ENCODE results near the gene BIRC5.

DNA sequence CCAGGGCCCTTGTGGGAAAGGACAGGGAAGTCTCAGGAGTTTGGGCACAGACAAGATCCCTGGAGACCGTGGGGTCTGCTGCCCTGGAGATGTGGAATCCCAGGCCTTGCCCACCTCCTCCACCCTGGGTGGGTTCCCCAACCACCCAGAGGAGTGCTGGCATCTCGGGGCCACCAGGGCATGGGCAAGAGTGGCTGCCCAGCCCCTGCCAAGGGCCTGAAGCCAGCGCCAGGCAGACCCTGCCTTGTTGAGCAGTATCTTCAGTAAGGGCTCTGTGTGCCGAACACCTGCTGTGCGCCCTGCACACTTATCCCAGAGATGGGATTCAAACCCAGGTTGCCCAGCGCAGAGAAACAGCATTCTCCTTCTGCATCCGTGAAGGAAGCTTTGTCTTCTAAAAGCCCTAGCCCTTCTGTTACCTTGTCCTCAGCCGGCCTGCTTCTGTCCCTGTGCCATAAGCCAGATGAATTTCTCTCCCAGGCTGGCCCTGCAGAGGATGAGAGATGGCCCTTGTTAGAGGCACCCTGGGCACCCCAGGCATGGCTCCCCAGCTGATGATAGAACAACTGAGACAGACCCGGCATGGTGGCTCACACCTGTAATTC lies 49.8 kb downstream of the BIRC5 start:
- TF ChIP-seq, protein P1, sequence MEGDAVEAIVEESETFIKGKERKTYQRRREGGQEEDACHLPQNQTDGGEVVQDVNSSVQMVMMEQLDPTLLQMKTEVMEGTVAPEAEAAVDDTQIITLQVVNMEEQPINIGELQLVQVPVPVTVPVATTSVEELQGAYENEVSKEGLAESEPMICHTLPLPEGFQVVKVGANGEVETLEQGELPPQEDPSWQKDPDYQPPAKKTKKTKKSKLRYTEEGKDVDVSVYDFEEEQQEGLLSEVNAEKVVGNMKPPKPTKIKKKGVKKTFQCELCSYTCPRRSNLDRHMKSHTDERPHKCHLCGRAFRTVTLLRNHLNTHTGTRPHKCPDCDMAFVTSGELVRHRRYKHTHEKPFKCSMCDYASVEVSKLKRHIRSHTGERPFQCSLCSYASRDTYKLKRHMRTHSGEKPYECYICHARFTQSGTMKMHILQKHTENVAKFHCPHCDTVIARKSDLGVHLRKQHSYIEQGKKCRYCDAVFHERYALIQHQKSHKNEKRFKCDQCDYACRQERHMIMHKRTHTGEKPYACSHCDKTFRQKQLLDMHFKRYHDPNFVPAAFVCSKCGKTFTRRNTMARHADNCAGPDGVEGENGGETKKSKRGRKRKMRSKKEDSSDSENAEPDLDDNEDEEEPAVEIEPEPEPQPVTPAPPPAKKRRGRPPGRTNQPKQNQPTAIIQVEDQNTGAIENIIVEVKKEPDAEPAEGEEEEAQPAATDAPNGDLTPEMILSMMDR (IDR thresholded peaks at IDR 0.05; ENCODE audit: insufficient read depth, low read depth, low read length): no peak
- TF ChIP-seq EZH2 (IDR thresholded peaks at IDR 0.05; ENCODE audit: insufficient read depth, low read length): no peak

All from astrocyte (in vitro differentiated cells and primary cell).